Keratinocyte (primary cell): ENCODE results near the gene SPEM2. TPM values are rescaled to one million over a fixed set of nuclear protein-coding genes. Genes with fewer than 3 reads are reported as not detected.

Experiments used
- DNase-seq: peaks from one replicate; pipeline ENCODE4 v3.0.0-alpha.2; 2011; ENCODE audit warnings: low read depth, missing footprints, low spot score
- FAIRE-seq: peaks from 2 replicates; lab custom pipeline; 2011; peaks lifted over from hg19 to GRCh38; lab: Jason Lieb, UNC
- H2AFZ ChIP-seq: 2 replicates; pipeline ENCODE4 v1.6.0; 2012; ENCODE audit warnings: low read length, control low read depth, inconsistent platforms; ENCODE audit not compliant: control insufficient read depth
- H3K27ac ChIP-seq: 2 replicates; pipeline ENCODE4 v1.5.1; 2011; ENCODE audit warnings: low read length; ENCODE audit not compliant: control insufficient read depth, insufficient read depth
- H3K27me3 ChIP-seq: 3 replicates; pipeline ENCODE4 v1.6.0; 2011; ENCODE audit warnings: low read length; ENCODE audit not compliant: control insufficient read depth, insufficient read depth; ENCODE audit errors: extremely low read depth
- H3K36me3 ChIP-seq, 2 experiments: 2 replicates in 1 of 2; 3 replicates in 1 of 2; pipeline ENCODE4 v1.5.1; 2011; ENCODE audit warnings: low read length in 2 of 2, mild to moderate bottlenecking in 1 of 2; ENCODE audit not compliant: control insufficient read depth in 2 of 2, insufficient read depth in 2 of 2; ENCODE audit errors: extremely low read depth in 1 of 2
- H3K4me1 ChIP-seq: 3 replicates; pipeline ENCODE4 v1.5.1; 2011; ENCODE audit warnings: low read length; ENCODE audit not compliant: control insufficient read depth, insufficient read depth; ENCODE audit errors: extremely low read depth
- H3K4me2 ChIP-seq: 3 replicates; pipeline ENCODE4 v1.6.0; 2011; ENCODE audit warnings: low read depth, low read length; ENCODE audit not compliant: control insufficient read depth, insufficient read depth; ENCODE audit errors: extremely low read depth
- H3K4me3 ChIP-seq, 3 experiments: fragments of 200-600 bp in 1 of 3; sonication (generic) in 1 of 3; 2 replicates in 2 of 3; 3 replicates in 1 of 3; pipeline ENCODE4 v1.5.1; 2011 to 2016; ENCODE audit warnings: low read length in 3 of 3, mild to moderate bottlenecking in 3 of 3, control low read depth in 2 of 3, inconsistent platforms in 1 of 3, low read depth in 1 of 3, mixed read lengths in 1 of 3, mixed run types in 1 of 3, moderate library complexity in 1 of 3; ENCODE audit not compliant: control insufficient read depth in 2 of 3, insufficient read depth in 2 of 3; ENCODE audit errors: extremely low read depth in 1 of 3
- H3K79me2 ChIP-seq: 2 replicates; pipeline ENCODE4 v1.6.0; 2012; ENCODE audit warnings: low read length; ENCODE audit not compliant: control insufficient read depth, insufficient read depth
- H3K9ac ChIP-seq: 3 replicates; pipeline ENCODE4 v1.6.0; 2011; ENCODE audit warnings: low read length; ENCODE audit not compliant: control insufficient read depth, insufficient read depth; ENCODE audit errors: extremely low read depth
- H3K9me1 ChIP-seq: 3 replicates; pipeline ENCODE4 v1.6.0; 2011; ENCODE audit warnings: low read length; ENCODE audit not compliant: control insufficient read depth, insufficient read depth; ENCODE audit errors: extremely low read depth
- H3K9me3 ChIP-seq: 2 replicates; pipeline ENCODE4 v1.5.1; 2012; ENCODE audit warnings: low read depth, low read length; ENCODE audit not compliant: control insufficient read depth
- H4K20me1 ChIP-seq: 3 replicates; pipeline ENCODE4 v1.6.0; 2011; ENCODE audit warnings: low read length; ENCODE audit not compliant: control insufficient read depth, insufficient read depth; ENCODE audit errors: extremely low read depth
- EZH2 ChIP-seq: IDR thresholded peaks from one replicate; pipeline ENCODE4 v1.6.1; 2012; ENCODE audit warnings: inconsistent platforms, mild to moderate bottlenecking, low read length, moderate library complexity
- dilution Hi-C: fragments of 300-500 bp; cut with MboI; formaldehyde crosslinking; loops from one replicate; pipeline ENCODE4 v1.7.0; 2020; ENCODE audit warnings: low sequenced_read_pairs; ENCODE audit not compliant: extremely low pct_ligation_motif_present
- polyA plus RNA-seq, 5 experiments: library from polyadenylated mRNA; depleted of rRNA in 3 of 5; stranded (reverse) in 3 of 5; stranded (forward) in 1 of 5; unstranded in 1 of 5; fragments of >200 nt; gene quantifications; 1 replicate in 1 of 5; 2 replicates in 3 of 5; 3 replicates in 1 of 5; pipeline versions ENCODE4 v1.2.1 to v1.2.3, GENCODE V29; 2011 to 2012; ENCODE audit warnings: missing spikeins in 2 of 5, low read depth in 1 of 5, low replicate concordance in 1 of 5
- TF ChIP-seq, protein P1 (sequence below), 3 experiments: IDR thresholded peaks in 1 of 3; conservative IDR thresholded peaks in 1 of 3; optimal IDR thresholded peaks in 1 of 3; 2 replicates in 2 of 3; 3 replicates in 1 of 3; pipeline versions ENCODE3 to v1.5.1; 2011; ENCODE audit warnings: low read length in 3 of 3, mild to moderate bottlenecking in 3 of 3, moderate library complexity in 2 of 3, control low read depth in 1 of 3, inconsistent platforms in 1 of 3; ENCODE audit not compliant: insufficient read depth in 2 of 3; ENCODE audit errors: extremely low read depth in 1 of 3

The SPEM2 gene
- polyA plus RNA-seq, 1 donor (not counting 4 experiments of a cell fraction or from before 2014, with no cell fraction given) = not detected

GRCh38 chr17:7393613-7394451 lies 31.6 kb upstream of the SPEM2 start:
- Histone ChIP-seq H3K9me3 (no peaks in the 10 kb centered on the region), H3K4me2 (peak overlapping the region; percentile 77), H3K4me1 (peaks cover 11% of the 10 kb centered on the region), H3K9ac (peak overlapping the region; percentile 80), H3K9me1 (no peaks in the 10 kb centered on the region), H4K20me1 (no peaks in the 10 kb centered on the region), H3K27me3 (no peaks in the 10 kb centered on the region), H2AFZ (peak overlapping the region; percentile 66), H3K79me2 (peaks cover 27% of the 10 kb centered on the region), H3K27ac (peak overlapping the region; percentile 69), H3K36me3 (peaks cover 22 to 39% of the 10 kb centered on the region in 2 experiments), H3K4me3 (peak overlapping the region; percentile 83 to 90 (median 89))
- TF ChIP-seq, protein P1, sequence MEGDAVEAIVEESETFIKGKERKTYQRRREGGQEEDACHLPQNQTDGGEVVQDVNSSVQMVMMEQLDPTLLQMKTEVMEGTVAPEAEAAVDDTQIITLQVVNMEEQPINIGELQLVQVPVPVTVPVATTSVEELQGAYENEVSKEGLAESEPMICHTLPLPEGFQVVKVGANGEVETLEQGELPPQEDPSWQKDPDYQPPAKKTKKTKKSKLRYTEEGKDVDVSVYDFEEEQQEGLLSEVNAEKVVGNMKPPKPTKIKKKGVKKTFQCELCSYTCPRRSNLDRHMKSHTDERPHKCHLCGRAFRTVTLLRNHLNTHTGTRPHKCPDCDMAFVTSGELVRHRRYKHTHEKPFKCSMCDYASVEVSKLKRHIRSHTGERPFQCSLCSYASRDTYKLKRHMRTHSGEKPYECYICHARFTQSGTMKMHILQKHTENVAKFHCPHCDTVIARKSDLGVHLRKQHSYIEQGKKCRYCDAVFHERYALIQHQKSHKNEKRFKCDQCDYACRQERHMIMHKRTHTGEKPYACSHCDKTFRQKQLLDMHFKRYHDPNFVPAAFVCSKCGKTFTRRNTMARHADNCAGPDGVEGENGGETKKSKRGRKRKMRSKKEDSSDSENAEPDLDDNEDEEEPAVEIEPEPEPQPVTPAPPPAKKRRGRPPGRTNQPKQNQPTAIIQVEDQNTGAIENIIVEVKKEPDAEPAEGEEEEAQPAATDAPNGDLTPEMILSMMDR (optimal IDR thresholded peaks at IDR 0.05 in 1 of 3, IDR thresholded peaks at IDR 0.05 in 1 of 3, conservative IDR thresholded peaks at IDR 0.05 in 1 of 3; ENCODE audit: extremely low read depth in 1 of 3, insufficient read depth in 2 of 3, low read length in 3 of 3) = peak in 2 of 3 experiments; percentile 6 to 17
- TF ChIP-seq EZH2 = no peak
- no peak for FAIRE-seq
- dilution Hi-C loops = no loop called here
- DNase-seq = no peak

- DNase-seq = no peak
- H3K4me1 ChIP-seq = peaks cover 11% of the 10 kb centered on the region
- peak within 1 kb of the TSS; percentile 80 for H3K9ac ChIP-seq
- peak within 1 kb of the TSS; percentile 69 for H3K27ac ChIP-seq
- H3K4me3 ChIP-seq = peak within 1 kb of the TSS; percentile 83 to 90 (median 89)
- peaks cover 27% of the 10 kb centered on the region for H3K79me2 ChIP-seq
- H3K36me3 ChIP-seq = peaks cover 16 to 31% of the 10 kb centered on the region in 2 experiments
- peak within 1 kb of the TSS; percentile 84 for H3K4me2 ChIP-seq
- FAIRE-seq = peak; percentile 60
- TF ChIP-seq EZH2 = no peak
- TF ChIP-seq, protein P1 (optimal IDR thresholded peaks at IDR 0.05 in 1 of 3, IDR thresholded peaks at IDR 0.05 in 1 of 3, conservative IDR thresholded peaks at IDR 0.05 in 1 of 3; ENCODE audit: extremely low read depth in 1 of 3, insufficient read depth in 2 of 3, low read length in 3 of 3) = peak; percentile 10 to 49 (median 15)
- dilution Hi-C loops = no loop called here
- H4K20me1 ChIP-seq = no peaks in the 10 kb centered on the region
- no peaks in the 10 kb centered on the region for H3K9me3 ChIP-seq
- H3K9me1 ChIP-seq = peaks cover under 1% of the 10 kb centered on the region
- H2AFZ ChIP-seq = peak within 1 kb of the TSS; percentile 66
- H3K27me3 ChIP-seq = no peaks in the 10 kb centered on the region
Measured at GRCh38 chr17:7394452-7395191, 30.8 kb upstream of the SPEM2 start, which contains the start of gene PLSCR3. Gene PLSCR3, minus strand, starts transcription at chr17:7394525. Its CDS starts 415 bp downstream, at chr17:7394110.
